Neural crest cell (in vitro differentiated cells): Measurements from ENCODE around the gene DNAJB6. TPM values are rescaled to one million over a fixed set of nuclear protein-coding genes. Genes with fewer than 3 reads are reported as not detected.

ENCODE experiments used
- DNase-seq: peaks from one replicate; pipeline ENCODE4 v3.0.0; 2021; ENCODE audit warnings: low read depth, mixed read lengths, low spot score
- H3K27ac Mint-ChIP-seq: one replicate; pipeline ENCODE4 v1.8.0; 2021; ENCODE audit warnings: mild to moderate bottlenecking, mixed read lengths; ENCODE audit not compliant: unreplicated experiment
- H3K27me3 Mint-ChIP-seq: 2 replicates; pipeline ENCODE4 v1.8.0; 2021; ENCODE audit warnings: low read depth, mild to moderate bottlenecking, mixed read lengths
- H3K36me3 Mint-ChIP-seq: 2 replicates; pipeline ENCODE4 v1.8.0; 2021; ENCODE audit warnings: low read depth, mild to moderate bottlenecking, mixed read lengths
- H3K4me1 Mint-ChIP-seq: 2 replicates; pipeline ENCODE4 v1.8.0; 2021; ENCODE audit warnings: mixed read lengths
- H3K4me3 Mint-ChIP-seq: one replicate; pipeline ENCODE4 v1.8.0; 2021; ENCODE audit warnings: mild to moderate bottlenecking, mixed read lengths
- H3K9me3 Mint-ChIP-seq: 2 replicates; pipeline ENCODE4 v1.8.0; 2021; ENCODE audit warnings: mixed read lengths
- total RNA-seq: library from RNA; stranded (reverse); gene quantifications from 2 replicates; pipeline ENCODE4 v1.2.1, GENCODE V29; 2021
- TF ChIP-seq, protein P1 (sequence below): fragments of 200-600 bp; sonication (generic); conservative IDR thresholded peaks from 2 replicates; pipeline ENCODE4 v1.5.0; 2021; ENCODE audit warnings: antibody characterized with exemption, mild to moderate bottlenecking

Gene DNAJB6
- total RNA-seq, 1 donor from 2014 or later, result 102 TPM

- Mint-ChIP-seq H3K27me3 (no peaks in the 10 kb centered on the region), H3K36me3 (no peaks in the 10 kb centered on the region), H3K4me3 (no peak overlapping the region), H3K27ac (no peak overlapping the region), H3K4me1 (peaks cover 12% of the 10 kb centered on the region), H3K9me3 (peaks cover 3% of the 10 kb centered on the region)
- DNase-seq, result no peak
- TF ChIP-seq, protein P1, sequence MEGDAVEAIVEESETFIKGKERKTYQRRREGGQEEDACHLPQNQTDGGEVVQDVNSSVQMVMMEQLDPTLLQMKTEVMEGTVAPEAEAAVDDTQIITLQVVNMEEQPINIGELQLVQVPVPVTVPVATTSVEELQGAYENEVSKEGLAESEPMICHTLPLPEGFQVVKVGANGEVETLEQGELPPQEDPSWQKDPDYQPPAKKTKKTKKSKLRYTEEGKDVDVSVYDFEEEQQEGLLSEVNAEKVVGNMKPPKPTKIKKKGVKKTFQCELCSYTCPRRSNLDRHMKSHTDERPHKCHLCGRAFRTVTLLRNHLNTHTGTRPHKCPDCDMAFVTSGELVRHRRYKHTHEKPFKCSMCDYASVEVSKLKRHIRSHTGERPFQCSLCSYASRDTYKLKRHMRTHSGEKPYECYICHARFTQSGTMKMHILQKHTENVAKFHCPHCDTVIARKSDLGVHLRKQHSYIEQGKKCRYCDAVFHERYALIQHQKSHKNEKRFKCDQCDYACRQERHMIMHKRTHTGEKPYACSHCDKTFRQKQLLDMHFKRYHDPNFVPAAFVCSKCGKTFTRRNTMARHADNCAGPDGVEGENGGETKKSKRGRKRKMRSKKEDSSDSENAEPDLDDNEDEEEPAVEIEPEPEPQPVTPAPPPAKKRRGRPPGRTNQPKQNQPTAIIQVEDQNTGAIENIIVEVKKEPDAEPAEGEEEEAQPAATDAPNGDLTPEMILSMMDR, result no peak
Observed at GRCh38 chr7:157300369-157300825, 36.4 kb upstream of the DNAJB6 start.

DNA sequence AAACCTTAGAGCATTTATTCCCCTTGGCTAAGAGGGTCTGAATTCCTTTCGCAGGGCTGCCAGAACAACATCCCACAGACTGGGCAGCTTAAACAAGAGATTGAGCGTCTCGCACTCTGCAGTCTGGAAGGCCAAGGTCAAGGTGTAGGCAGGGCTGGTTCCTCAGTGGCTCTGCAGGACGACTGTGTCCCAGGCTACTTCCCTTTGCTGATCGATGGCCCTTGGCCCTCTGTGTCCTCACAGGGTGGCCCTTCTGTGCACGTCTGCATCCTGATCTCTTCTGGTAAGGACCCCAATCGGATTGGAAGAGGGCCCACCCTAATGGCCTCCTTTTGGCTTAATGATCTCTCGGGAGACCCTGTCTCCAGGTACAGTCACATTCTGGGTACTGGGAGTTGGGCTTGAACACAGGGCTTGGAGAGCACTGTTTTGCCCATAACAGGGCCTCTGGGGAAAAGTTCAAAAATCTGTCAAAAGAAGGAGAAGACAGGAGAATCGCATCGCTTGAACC is 35.1 kb upstream of the DNAJB6 start:
- H3K4me1 Mint-ChIP-seq, result peaks cover 12% of the 10 kb centered on the region

GRCh38 chr7:157306846-157307838 is 29.7 kb upstream of the DNAJB6 start:
- H3K27ac Mint-ChIP-seq, result no peak overlapping the region
- H3K27me3 Mint-ChIP-seq, result no peaks in the 10 kb centered on the region
- H3K36me3 Mint-ChIP-seq, result no peaks in the 10 kb centered on the region
- H3K9me3 Mint-ChIP-seq, result no peaks in the 10 kb centered on the region
- TF ChIP-seq, protein P1, result no peak
- no peak for DNase-seq
- H3K4me3 Mint-ChIP-seq, result no peak overlapping the region
- peaks cover 12% of the 10 kb centered on the region for H3K4me1 Mint-ChIP-seq

More for the DNA sequence above, 35.1 kb upstream of the DNAJB6 start:
- Mint-ChIP-seq H3K9me3 (peaks cover 3% of the 10 kb centered on the region), H3K27me3 (no peaks in the 10 kb centered on the region), H3K4me3 (no peak overlapping the region), H3K36me3 (no peaks in the 10 kb centered on the region), H3K27ac (no peak overlapping the region)
- TF ChIP-seq, protein P1, result no peak
- DNase-seq, result no peak

DNA sequence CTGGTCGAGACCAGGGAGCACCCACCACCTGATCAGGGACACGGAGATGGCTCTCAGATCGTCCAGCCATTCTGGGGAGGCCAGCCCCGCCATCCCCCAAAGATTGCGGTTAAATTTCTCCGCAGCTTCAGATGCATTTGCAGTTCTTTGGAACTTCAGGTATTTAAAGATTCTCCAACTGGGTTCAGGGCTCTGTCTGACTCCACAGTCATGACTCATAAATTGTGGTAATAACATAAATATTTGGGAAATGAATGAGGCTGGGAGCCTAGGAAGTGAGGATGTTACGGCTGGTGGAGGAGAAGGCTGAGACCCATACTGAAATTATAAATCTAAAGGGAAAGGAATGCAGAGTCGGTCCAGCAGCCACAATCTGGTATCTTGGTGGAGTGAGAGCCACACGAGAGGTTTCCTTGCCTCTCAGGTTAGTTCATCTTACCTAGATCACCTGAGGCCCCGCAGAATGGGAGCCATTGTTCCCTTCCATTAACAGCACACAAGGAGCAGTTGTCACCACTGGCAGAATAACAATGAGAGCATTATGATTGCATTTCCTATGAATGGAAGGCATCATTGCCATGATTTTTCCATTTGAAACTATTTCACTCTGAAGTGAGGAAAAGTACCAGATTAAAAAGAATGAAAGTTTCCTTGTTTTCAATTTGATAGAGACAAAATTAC is 26.7 kb upstream of the DNAJB6 start:
- TF ChIP-seq, protein P1, result no peak
- no peak overlapping the region for H3K4me3 Mint-ChIP-seq
- no peak for DNase-seq
- no peaks in the 10 kb centered on the region for H3K27me3 Mint-ChIP-seq
- peaks cover 12% of the 10 kb centered on the region for H3K4me1 Mint-ChIP-seq
- H3K36me3 Mint-ChIP-seq, result no peaks in the 10 kb centered on the region
- no peaks in the 10 kb centered on the region for H3K9me3 Mint-ChIP-seq
- no peak overlapping the region for H3K27ac Mint-ChIP-seq

DNA sequence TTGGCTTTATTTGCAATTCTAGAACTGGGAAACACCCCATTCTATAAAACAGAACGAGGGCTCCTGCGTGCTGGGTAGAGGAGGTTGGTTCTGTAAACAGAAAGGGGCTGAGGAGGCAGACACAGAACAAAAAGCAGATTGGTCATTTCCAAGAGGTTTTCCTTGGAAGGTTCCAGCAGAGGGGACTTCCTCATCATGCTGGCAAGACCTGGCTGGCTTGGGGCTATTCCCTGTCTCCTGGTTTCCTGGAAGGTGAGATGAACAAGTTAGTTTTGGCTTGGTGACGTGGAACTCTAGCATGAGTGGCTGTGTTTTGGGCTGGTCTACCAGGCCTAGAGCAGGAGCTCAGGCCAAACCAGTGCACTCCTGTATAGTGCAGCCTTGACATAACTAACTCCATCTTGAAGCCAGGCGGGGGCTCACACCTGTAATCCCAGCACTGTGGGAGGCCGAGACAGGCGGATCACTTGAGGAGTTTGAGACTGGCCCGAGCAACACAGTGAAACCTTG is 26.1 kb upstream of the DNAJB6 start:
- Mint-ChIP-seq H3K27me3 (no peaks in the 10 kb centered on the region), H3K4me3 (peak overlapping the region; percentile 19), H3K4me1 (peaks cover 12% of the 10 kb centered on the region), H3K27ac (peak overlapping the region; percentile 71), H3K9me3 (no peaks in the 10 kb centered on the region), H3K36me3 (no peaks in the 10 kb centered on the region)
- TF ChIP-seq, protein P1, result no peak
- no peak for DNase-seq
